ENCODE measurements around the gene TXN2. TPM values are rescaled to one million over a fixed set of nuclear protein-coding genes. Genes with fewer than 3 reads are reported as not detected.

The TXN2 gene
- total and polyA plus RNA-seq, 2 experiments from 2014 or later = 23.0 to 50.3 TPM

- TF ChIP-seq EZH2phosphoT487 (IDR thresholded peaks at IDR 0.05; ENCODE audit: unreplicated experiment) = no peak
- TF ChIP-seq CREB1 (CRISPR knock-in tag; IDR thresholded peaks at IDR 0.05; ENCODE audit: low read depth) = no peak
- TF ChIP-seq NANOG (IDR thresholded peaks at IDR 0.05; ENCODE audit: borderline replicate concordance) = no peak
- H3K27ac Mint-ChIP-seq = peak overlapping the region; percentile 22; the same call in 1 of the 2 replicates
- Histone ChIP-seq H3K9me2 (ENCODE audit: insufficient read depth) (no peaks in the 10 kb centered on the region), H3K79me2 (replicated peaks; ENCODE audit: insufficient read depth) (no peaks in the 10 kb centered on the region), H3K4me1 (ENCODE audit: insufficient read depth) (peaks cover 29% of the 10 kb centered on the region), H3K4me3 (peak overlapping the region; percentile 67), H3K27ac (ENCODE audit: low read depth) (peak overlapping the region; percentile 87), H3K4me2 (peak overlapping the region; percentile 80), H3F3A (replicated peaks; ENCODE audit: low read depth) (peaks cover 20% of the 10 kb centered on the region), H2AFZ (no peak overlapping the region), H3K27me3 (ENCODE audit: insufficient read depth) (no peaks in the 10 kb centered on the region), H3K36me3 (ENCODE audit: insufficient read depth) (no peaks in the 10 kb centered on the region), H4K20me1 (replicated peaks; ENCODE audit: insufficient read depth) (no peaks in the 10 kb centered on the region)
- H3K36me3 Mint-ChIP-seq (ENCODE audit: low read depth) = peaks cover 2% of the 10 kb centered on the region; the same call in 1 of the 3 replicates
- H3K4me3 Mint-ChIP-seq = peak overlapping the region; percentile 35
- no peak for ATAC-seq
- no peak for DNase-seq (ENCODE audit: low spot score)
- peaks cover 26% of the 10 kb centered on the region for H3K4me1 Mint-ChIP-seq
- peaks cover 14% of the 10 kb centered on the region for H3K27me3 Mint-ChIP-seq (ENCODE audit: insufficient read depth, low read depth, poor library complexity)
- no peaks in the 10 kb centered on the region for H3K9me3 Mint-ChIP-seq
Measured at GRCh38 chr22:36455571-36456463, 25.6 kb downstream of the TXN2 start.

DNA sequence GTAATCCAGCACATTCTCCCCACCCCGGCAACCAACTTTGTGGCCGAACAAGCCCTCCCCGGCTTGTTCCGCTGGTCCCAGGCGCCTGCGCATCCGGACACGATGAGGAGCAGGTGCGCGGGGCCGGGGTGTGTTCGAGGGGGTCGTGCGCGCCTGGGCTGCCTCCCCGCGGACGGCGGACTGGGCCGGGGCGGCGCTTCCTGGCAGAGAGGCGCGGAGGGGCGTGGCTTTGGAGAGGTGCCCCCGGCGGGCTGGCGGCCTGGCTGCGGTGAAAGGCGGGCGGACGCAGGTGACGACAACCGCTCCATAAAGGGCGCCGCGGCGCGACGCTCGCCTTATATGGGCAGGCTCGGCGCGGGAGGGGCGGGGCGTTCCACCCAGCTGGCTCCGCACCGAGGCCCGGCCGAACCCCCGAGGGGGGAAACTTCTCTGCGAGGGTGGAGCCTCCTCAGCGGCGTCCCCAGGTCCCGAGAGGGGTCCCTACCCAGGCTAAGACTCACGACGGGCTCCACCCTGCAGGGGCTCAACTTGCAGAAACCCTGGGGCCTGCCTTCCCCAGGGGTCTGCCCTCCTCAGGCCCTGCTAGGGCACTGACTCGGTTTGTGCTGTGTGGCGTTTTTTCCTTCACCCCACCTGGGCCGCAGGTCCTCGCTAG is 26.4 kb downstream of the TXN2 start:
- H3K4me2 ChIP-seq = peak overlapping the region; percentile 90
- DNase-seq (ENCODE audit: low spot score) (peak; percentile 99), ATAC-seq (peak; percentile 77)
- H3K9me2 ChIP-seq (ENCODE audit: insufficient read depth) = no peaks in the 10 kb centered on the region
- peaks cover 20% of the 10 kb centered on the region for H3F3A ChIP-seq (replicated peaks; ENCODE audit: low read depth)
- peaks cover 29% of the 10 kb centered on the region for H3K4me1 ChIP-seq (ENCODE audit: insufficient read depth)
- peaks cover 24% of the 10 kb centered on the region for H3K4me1 Mint-ChIP-seq
- H3K79me2 ChIP-seq (replicated peaks; ENCODE audit: insufficient read depth) = no peaks in the 10 kb centered on the region
- no peaks in the 10 kb centered on the region for H4K20me1 ChIP-seq (replicated peaks; ENCODE audit: insufficient read depth)
- peak overlapping the region; percentile 92 for H3K27ac ChIP-seq (ENCODE audit: low read depth)
- H3K27ac Mint-ChIP-seq = no peak overlapping the region
- H2AFZ ChIP-seq = no peak overlapping the region
- no peaks in the 10 kb centered on the region for H3K9me3 Mint-ChIP-seq
- peak overlapping the region; percentile 64 for H3K4me3 Mint-ChIP-seq
- H3K27me3 Mint-ChIP-seq (ENCODE audit: insufficient read depth, low read depth, poor library complexity) = peaks cover 13% of the 10 kb centered on the region
- no peaks in the 10 kb centered on the region for H3K36me3 ChIP-seq (ENCODE audit: insufficient read depth)
- peak overlapping the region; percentile 67 for H3K4me3 ChIP-seq
- H3K36me3 Mint-ChIP-seq (ENCODE audit: low read depth) = peaks cover 2% of the 10 kb centered on the region; the same call in 1 of the 3 replicates
- no peaks in the 10 kb centered on the region for H3K27me3 ChIP-seq (ENCODE audit: insufficient read depth)
- TF ChIP-seq EZH2 (IDR thresholded peaks at IDR 0.05; ENCODE audit: low read depth, unreplicated experiment) = no peak
- no peak for TF ChIP-seq ZNF114 (CRISPR knock-in tag; IDR thresholded peaks at IDR 0.05)
- TF ChIP-seq CREB1 (CRISPR knock-in tag; IDR thresholded peaks at IDR 0.05; ENCODE audit: low read depth) = peak; percentile 79
- TF ChIP-seq ZNF331 (CRISPR knock-in tag; IDR thresholded peaks at IDR 0.05; ENCODE audit: low read depth) = no peak
- TF ChIP-seq, protein P1, sequence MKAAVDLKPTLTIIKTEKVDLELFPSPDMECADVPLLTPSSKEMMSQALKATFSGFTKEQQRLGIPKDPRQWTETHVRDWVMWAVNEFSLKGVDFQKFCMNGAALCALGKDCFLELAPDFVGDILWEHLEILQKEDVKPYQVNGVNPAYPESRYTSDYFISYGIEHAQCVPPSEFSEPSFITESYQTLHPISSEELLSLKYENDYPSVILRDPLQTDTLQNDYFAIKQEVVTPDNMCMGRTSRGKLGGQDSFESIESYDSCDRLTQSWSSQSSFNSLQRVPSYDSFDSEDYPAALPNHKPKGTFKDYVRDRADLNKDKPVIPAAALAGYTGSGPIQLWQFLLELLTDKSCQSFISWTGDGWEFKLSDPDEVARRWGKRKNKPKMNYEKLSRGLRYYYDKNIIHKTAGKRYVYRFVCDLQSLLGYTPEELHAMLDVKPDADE (IDR thresholded peaks at IDR 0.05) = no peak
- TF ChIP-seq, protein P2, sequence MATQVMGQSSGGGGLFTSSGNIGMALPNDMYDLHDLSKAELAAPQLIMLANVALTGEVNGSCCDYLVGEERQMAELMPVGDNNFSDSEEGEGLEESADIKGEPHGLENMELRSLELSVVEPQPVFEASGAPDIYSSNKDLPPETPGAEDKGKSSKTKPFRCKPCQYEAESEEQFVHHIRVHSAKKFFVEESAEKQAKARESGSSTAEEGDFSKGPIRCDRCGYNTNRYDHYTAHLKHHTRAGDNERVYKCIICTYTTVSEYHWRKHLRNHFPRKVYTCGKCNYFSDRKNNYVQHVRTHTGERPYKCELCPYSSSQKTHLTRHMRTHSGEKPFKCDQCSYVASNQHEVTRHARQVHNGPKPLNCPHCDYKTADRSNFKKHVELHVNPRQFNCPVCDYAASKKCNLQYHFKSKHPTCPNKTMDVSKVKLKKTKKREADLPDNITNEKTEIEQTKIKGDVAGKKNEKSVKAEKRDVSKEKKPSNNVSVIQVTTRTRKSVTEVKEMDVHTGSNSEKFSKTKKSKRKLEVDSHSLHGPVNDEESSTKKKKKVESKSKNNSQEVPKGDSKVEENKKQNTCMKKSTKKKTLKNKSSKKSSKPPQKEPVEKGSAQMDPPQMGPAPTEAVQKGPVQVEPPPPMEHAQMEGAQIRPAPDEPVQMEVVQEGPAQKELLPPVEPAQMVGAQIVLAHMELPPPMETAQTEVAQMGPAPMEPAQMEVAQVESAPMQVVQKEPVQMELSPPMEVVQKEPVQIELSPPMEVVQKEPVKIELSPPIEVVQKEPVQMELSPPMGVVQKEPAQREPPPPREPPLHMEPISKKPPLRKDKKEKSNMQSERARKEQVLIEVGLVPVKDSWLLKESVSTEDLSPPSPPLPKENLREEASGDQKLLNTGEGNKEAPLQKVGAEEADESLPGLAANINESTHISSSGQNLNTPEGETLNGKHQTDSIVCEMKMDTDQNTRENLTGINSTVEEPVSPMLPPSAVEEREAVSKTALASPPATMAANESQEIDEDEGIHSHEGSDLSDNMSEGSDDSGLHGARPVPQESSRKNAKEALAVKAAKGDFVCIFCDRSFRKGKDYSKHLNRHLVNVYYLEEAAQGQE (IDR thresholded peaks at IDR 0.05; ENCODE audit: unreplicated experiment) = no peak
- TF ChIP-seq STAT1 (IDR thresholded peaks at IDR 0.05; ENCODE audit: unreplicated experiment) = no peak
- no peak for TF ChIP-seq EZH2phosphoT487 (IDR thresholded peaks at IDR 0.05; ENCODE audit: unreplicated experiment)
- no peak for TF ChIP-seq NANOG (IDR thresholded peaks at IDR 0.05; ENCODE audit: borderline replicate concordance)

Data from GM23338 (cell line).